ENCODE results near the gene IPP.
"Not testable (repeated sequence)": the region's sequence is repeated elsewhere in the genome, so short reads cannot be mapped to it uniquely, and the experiment has no call there.

The IPP gene
- total RNA-seq, result 9.8 reads per million, percentile 31 among the genes with 10 or more reads in this experiment

- DNase-seq, result peak; percentile 84
Observed at GRCh38 chr1:45750298-45751038, at the start of gene IPP. IPP (minus strand) TSS chr1:45750653; CDS start chr1:45746411, 4,242 bp downstream.

- no peak for DNase-seq
Observed at GRCh38 chr1:45796946-45797345, 46.5 kb upstream of the IPP start.

- DNase-seq, result no peak
Observed at GRCh38 chr1:45796381-45796780, 45.9 kb upstream of the IPP start.

GRCh38 chr1:45793942-45794604, 43.6 kb upstream of the IPP start:
- DNase-seq, result no peak

- no peak for DNase-seq
Observed at GRCh38 chr1:45792744-45793143, 42.3 kb upstream of the IPP start.

GRCh38 chr1:45789601-45790000, 39.1 kb upstream of the IPP start:
- DNase-seq, result no peak

GRCh38 chr1:45787905-45788304, 37.5 kb upstream of the IPP start:
- no peak for DNase-seq

- no peak for DNase-seq
Observed at GRCh38 chr1:45785583-45785982, 35.1 kb upstream of the IPP start.

- no peak for DNase-seq
Observed at GRCh38 chr1:45775794-45776193, 25.3 kb upstream of the IPP start.

- DNase-seq, result no peak
Observed at GRCh38 chr1:45772971-45773370, 22.5 kb upstream of the IPP start.

- no peak for DNase-seq
Observed at GRCh38 chr1:45769261-45769932, 18.9 kb upstream of the IPP start.

GRCh38 chr1:45767035-45767434, 16.6 kb upstream of the IPP start:
- no peak for DNase-seq

GRCh38 chr1:45765999-45766792, 15.7 kb upstream of the IPP start:
- DNase-seq, result no peak

GRCh38 chr1:45762291-45762690, 11.8 kb upstream of the IPP start:
- DNase-seq, result no peak

GRCh38 chr1:45755697-45756096, 5.2 kb upstream of the IPP start:
- DNase-seq, result no peak

GRCh38 chr1:45753248-45754037, 3.0 kb upstream of the IPP start:
- no peak for DNase-seq

GRCh38 chr1:45752441-45753052, 2.1 kb upstream of the IPP start:
- no peak for DNase-seq

- no peak for DNase-seq
Observed at GRCh38 chr1:45752014-45752413, 1.6 kb upstream of the IPP start.

- DNase-seq, result not testable (repeated sequence)
Observed at GRCh38 chr1:45751039-45751838, 786 bp upstream of the IPP start.

- no peak for DNase-seq
Observed at GRCh38 chr1:45746922-45747321, 3.5 kb downstream of the IPP start.

GRCh38 chr1:45739641-45740156, 10.8 kb downstream of the IPP start:
- not testable (repeated sequence) for DNase-seq
